ENCODE results near the gene HPCAL1.
A peak's percentile ranks its signal among the peaks of the same experiment; 100 is the strongest.

HPCAL1 gene

GRCh38 chr2:10307561-10308156, 5.0 kb downstream of the HPCAL1 start:
- Histone ChIP-seq H3K4me3 (ENCODE audit: low read depth, low read length) (no peak overlapping the region), H3K27ac (ENCODE audit: low read depth, low read length) (no peak overlapping the region), H3K36me3 (ENCODE audit: control insufficient read depth, insufficient read depth, low read length) (no peaks in the 10 kb centered on the region), H3K9ac (ENCODE audit: low read depth, low read length) (no peak overlapping the region), H3K27me3 (ENCODE audit: control insufficient read depth, insufficient read depth, low read length) (peaks cover 39% of the 10 kb centered on the region), H3K4me1 (ENCODE audit: control insufficient read depth, insufficient read depth, low read length) (peaks cover 11% of the 10 kb centered on the region; the same call in 1 of the 2 replicates), H3K9me3 (ENCODE audit: control insufficient read depth, insufficient read depth, low read length) (no peaks in the 10 kb centered on the region)

- Histone ChIP-seq H3K36me3 (ENCODE audit: control insufficient read depth, insufficient read depth, low read length) (no peaks in the 10 kb centered on the region), H3K9me3 (ENCODE audit: control insufficient read depth, insufficient read depth, low read length) (no peaks in the 10 kb centered on the region), H3K4me3 (ENCODE audit: low read depth, low read length) (no peak overlapping the region), H3K9ac (ENCODE audit: low read depth, low read length) (no peak overlapping the region), H3K27ac (ENCODE audit: low read depth, low read length) (no peak overlapping the region), H3K4me1 (ENCODE audit: control insufficient read depth, insufficient read depth, low read length) (peaks cover 11% of the 10 kb centered on the region; the same call in 1 of the 2 replicates), H3K27me3 (ENCODE audit: control insufficient read depth, insufficient read depth, low read length) (peaks cover 30% of the 10 kb centered on the region)
Observed at GRCh38 chr2:10308866-10309265, 6.2 kb downstream of the HPCAL1 start.

- Histone ChIP-seq H3K4me3 (ENCODE audit: low read depth, low read length) (no peak overlapping the region), H3K36me3 (ENCODE audit: control insufficient read depth, insufficient read depth, low read length) (no peaks in the 10 kb centered on the region), H3K27ac (ENCODE audit: low read depth, low read length) (no peak overlapping the region), H3K27me3 (ENCODE audit: control insufficient read depth, insufficient read depth, low read length) (peaks cover 26% of the 10 kb centered on the region), H3K9me3 (ENCODE audit: control insufficient read depth, insufficient read depth, low read length) (no peaks in the 10 kb centered on the region), H3K4me1 (ENCODE audit: control insufficient read depth, insufficient read depth, low read length) (peaks cover 13% of the 10 kb centered on the region), H3K9ac (ENCODE audit: low read depth, low read length) (no peak overlapping the region)
Observed at GRCh38 chr2:10309286-10309685, 6.6 kb downstream of the HPCAL1 start.

GRCh38 chr2:10310309-10310888, 7.7 kb downstream of the HPCAL1 start:
- H3K9me3 ChIP-seq (ENCODE audit: control insufficient read depth, insufficient read depth, low read length), result no peaks in the 10 kb centered on the region
- H3K27me3 ChIP-seq (ENCODE audit: control insufficient read depth, insufficient read depth, low read length), result peaks cover 14% of the 10 kb centered on the region
- H3K27ac ChIP-seq (ENCODE audit: low read depth, low read length), result no peak overlapping the region
- H3K4me3 ChIP-seq (ENCODE audit: low read depth, low read length), result no peak overlapping the region
- no peaks in the 10 kb centered on the region for H3K36me3 ChIP-seq (ENCODE audit: control insufficient read depth, insufficient read depth, low read length)
- H3K9ac ChIP-seq (ENCODE audit: low read depth, low read length), result no peak overlapping the region
- H3K4me1 ChIP-seq (ENCODE audit: control insufficient read depth, insufficient read depth, low read length), result peaks cover 6% of the 10 kb centered on the region; the same call in 1 of the 2 replicates

- peaks cover 3% of the 10 kb centered on the region; the same call in 1 of the 2 replicates for H3K27me3 ChIP-seq (ENCODE audit: control insufficient read depth, insufficient read depth, low read length)
- H3K9ac ChIP-seq (ENCODE audit: low read depth, low read length), result no peak overlapping the region
- H3K4me3 ChIP-seq (ENCODE audit: low read depth, low read length), result no peak overlapping the region
- H3K4me1 ChIP-seq (ENCODE audit: control insufficient read depth, insufficient read depth, low read length), result peaks cover 3% of the 10 kb centered on the region; the same call in 1 of the 2 replicates
- no peaks in the 10 kb centered on the region for H3K36me3 ChIP-seq (ENCODE audit: control insufficient read depth, insufficient read depth, low read length)
- H3K27ac ChIP-seq (ENCODE audit: low read depth, low read length), result no peak overlapping the region
- no peaks in the 10 kb centered on the region for H3K9me3 ChIP-seq (ENCODE audit: control insufficient read depth, insufficient read depth, low read length)
Observed at GRCh38 chr2:10311736-10312135, 9.0 kb downstream of the HPCAL1 start.

GRCh38 chr2:10312437-10312957, 9.8 kb downstream of the HPCAL1 start:
- Histone ChIP-seq H3K9ac (ENCODE audit: low read depth, low read length) (no peak overlapping the region), H3K27ac (ENCODE audit: low read depth, low read length) (no peak overlapping the region), H3K4me3 (ENCODE audit: low read depth, low read length) (no peak overlapping the region), H3K36me3 (ENCODE audit: control insufficient read depth, insufficient read depth, low read length) (no peaks in the 10 kb centered on the region), H3K9me3 (ENCODE audit: control insufficient read depth, insufficient read depth, low read length) (no peaks in the 10 kb centered on the region), H3K4me1 (ENCODE audit: control insufficient read depth, insufficient read depth, low read length) (peaks cover 3% of the 10 kb centered on the region; the same call in 1 of the 2 replicates), H3K27me3 (ENCODE audit: control insufficient read depth, insufficient read depth, low read length) (no peaks in the 10 kb centered on the region)

GRCh38 chr2:10316336-10316735, 13.6 kb downstream of the HPCAL1 start:
- Histone ChIP-seq H3K9me3 (ENCODE audit: control insufficient read depth, insufficient read depth, low read length) (no peaks in the 10 kb centered on the region), H3K27ac (ENCODE audit: low read depth, low read length) (peak overlapping the region; percentile 11), H3K36me3 (ENCODE audit: control insufficient read depth, insufficient read depth, low read length) (no peaks in the 10 kb centered on the region), H3K4me3 (ENCODE audit: low read depth, low read length) (no peak overlapping the region), H3K9ac (ENCODE audit: low read depth, low read length) (no peak overlapping the region), H3K4me1 (ENCODE audit: control insufficient read depth, insufficient read depth, low read length) (peaks cover 3% of the 10 kb centered on the region; the same call in 1 of the 2 replicates), H3K27me3 (ENCODE audit: control insufficient read depth, insufficient read depth, low read length) (no peaks in the 10 kb centered on the region)

GRCh38 chr2:10316860-10317259, 14.2 kb downstream of the HPCAL1 start:
- no peak overlapping the region for H3K9ac ChIP-seq (ENCODE audit: low read depth, low read length)
- no peaks in the 10 kb centered on the region for H3K9me3 ChIP-seq (ENCODE audit: control insufficient read depth, insufficient read depth, low read length)
- H3K27me3 ChIP-seq (ENCODE audit: control insufficient read depth, insufficient read depth, low read length), result no peaks in the 10 kb centered on the region
- H3K36me3 ChIP-seq (ENCODE audit: control insufficient read depth, insufficient read depth, low read length), result no peaks in the 10 kb centered on the region
- no peak overlapping the region for H3K4me3 ChIP-seq (ENCODE audit: low read depth, low read length)
- no peak overlapping the region for H3K27ac ChIP-seq (ENCODE audit: low read depth, low read length)
- H3K4me1 ChIP-seq (ENCODE audit: control insufficient read depth, insufficient read depth, low read length), result peaks cover 3% of the 10 kb centered on the region; the same call in 1 of the 2 replicates

GRCh38 chr2:10317646-10318045, 14.9 kb downstream of the HPCAL1 start:
- no peak overlapping the region for H3K9ac ChIP-seq (ENCODE audit: low read depth, low read length)
- H3K27ac ChIP-seq (ENCODE audit: low read depth, low read length), result no peak overlapping the region
- no peak overlapping the region for H3K4me3 ChIP-seq (ENCODE audit: low read depth, low read length)
- H3K4me1 ChIP-seq (ENCODE audit: control insufficient read depth, insufficient read depth, low read length), result peaks cover 3% of the 10 kb centered on the region; the same call in 1 of the 2 replicates
- no peaks in the 10 kb centered on the region for H3K9me3 ChIP-seq (ENCODE audit: control insufficient read depth, insufficient read depth, low read length)
- H3K36me3 ChIP-seq (ENCODE audit: control insufficient read depth, insufficient read depth, low read length), result no peaks in the 10 kb centered on the region
- H3K27me3 ChIP-seq (ENCODE audit: control insufficient read depth, insufficient read depth, low read length), result no peaks in the 10 kb centered on the region

GRCh38 chr2:10318345-10318744, 15.6 kb downstream of the HPCAL1 start:
- H3K27ac ChIP-seq (ENCODE audit: low read depth, low read length), result no peak overlapping the region
- H3K36me3 ChIP-seq (ENCODE audit: control insufficient read depth, insufficient read depth, low read length), result no peaks in the 10 kb centered on the region
- no peaks in the 10 kb centered on the region for H3K9me3 ChIP-seq (ENCODE audit: control insufficient read depth, insufficient read depth, low read length)
- H3K4me1 ChIP-seq (ENCODE audit: control insufficient read depth, insufficient read depth, low read length), result peaks cover 3% of the 10 kb centered on the region; the same call in 1 of the 2 replicates
- H3K27me3 ChIP-seq (ENCODE audit: control insufficient read depth, insufficient read depth, low read length), result no peaks in the 10 kb centered on the region
- H3K4me3 ChIP-seq (ENCODE audit: low read depth, low read length), result no peak overlapping the region
- H3K9ac ChIP-seq (ENCODE audit: low read depth, low read length), result no peak overlapping the region

- H3K27me3 ChIP-seq (ENCODE audit: control insufficient read depth, insufficient read depth, low read length), result no peaks in the 10 kb centered on the region
- no peaks in the 10 kb centered on the region for H3K36me3 ChIP-seq (ENCODE audit: control insufficient read depth, insufficient read depth, low read length)
- H3K9me3 ChIP-seq (ENCODE audit: control insufficient read depth, insufficient read depth, low read length), result no peaks in the 10 kb centered on the region
- H3K27ac ChIP-seq (ENCODE audit: low read depth, low read length), result no peak overlapping the region
- H3K4me3 ChIP-seq (ENCODE audit: low read depth, low read length), result no peak overlapping the region
- peaks cover 10% of the 10 kb centered on the region for H3K4me1 ChIP-seq (ENCODE audit: control insufficient read depth, insufficient read depth, low read length)
- no peak overlapping the region for H3K9ac ChIP-seq (ENCODE audit: low read depth, low read length)
Observed at GRCh38 chr2:10319892-10320574, 17.3 kb downstream of the HPCAL1 start.
